Measurements from ENCODE around the gene PCED1B.

Gene PCED1B

GRCh38 chr12:47149146-47149545, 69.7 kb downstream of the PCED1B start:
- H3K4me3 ChIP-seq (ENCODE audit: low read depth, low read length) = no peak overlapping the region
- TF ChIP-seq, protein P1, sequence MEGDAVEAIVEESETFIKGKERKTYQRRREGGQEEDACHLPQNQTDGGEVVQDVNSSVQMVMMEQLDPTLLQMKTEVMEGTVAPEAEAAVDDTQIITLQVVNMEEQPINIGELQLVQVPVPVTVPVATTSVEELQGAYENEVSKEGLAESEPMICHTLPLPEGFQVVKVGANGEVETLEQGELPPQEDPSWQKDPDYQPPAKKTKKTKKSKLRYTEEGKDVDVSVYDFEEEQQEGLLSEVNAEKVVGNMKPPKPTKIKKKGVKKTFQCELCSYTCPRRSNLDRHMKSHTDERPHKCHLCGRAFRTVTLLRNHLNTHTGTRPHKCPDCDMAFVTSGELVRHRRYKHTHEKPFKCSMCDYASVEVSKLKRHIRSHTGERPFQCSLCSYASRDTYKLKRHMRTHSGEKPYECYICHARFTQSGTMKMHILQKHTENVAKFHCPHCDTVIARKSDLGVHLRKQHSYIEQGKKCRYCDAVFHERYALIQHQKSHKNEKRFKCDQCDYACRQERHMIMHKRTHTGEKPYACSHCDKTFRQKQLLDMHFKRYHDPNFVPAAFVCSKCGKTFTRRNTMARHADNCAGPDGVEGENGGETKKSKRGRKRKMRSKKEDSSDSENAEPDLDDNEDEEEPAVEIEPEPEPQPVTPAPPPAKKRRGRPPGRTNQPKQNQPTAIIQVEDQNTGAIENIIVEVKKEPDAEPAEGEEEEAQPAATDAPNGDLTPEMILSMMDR (IDR thresholded peaks at IDR 0.05; ENCODE audit: insufficient read depth, low read depth, low read length, missing control alignments) = no peak
- no peak for DNase-seq (ENCODE audit: low read depth)

DNA sequence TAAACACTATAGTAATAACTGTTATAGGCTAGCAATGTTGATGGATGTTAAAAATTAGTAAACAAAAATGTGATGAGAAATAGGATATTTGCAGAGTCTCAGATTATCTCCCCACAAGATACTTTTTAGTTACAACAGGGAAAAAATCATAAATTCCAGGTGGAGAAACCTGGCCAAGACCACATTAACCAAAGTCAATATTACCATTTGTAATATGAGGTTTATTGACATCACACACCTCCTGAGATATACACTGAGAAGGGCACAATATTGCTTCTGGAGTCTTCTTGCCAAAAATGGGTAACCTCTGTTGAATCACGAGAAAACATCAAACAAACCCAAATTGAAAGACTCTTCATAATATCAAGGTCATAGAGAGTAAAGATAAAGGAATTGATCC, 72.7 kb downstream of the PCED1B start:
- TF ChIP-seq, protein P1 (IDR thresholded peaks at IDR 0.05; ENCODE audit: insufficient read depth, low read depth, low read length, missing control alignments) = no peak
- DNase-seq (ENCODE audit: low read depth) = no peak
- no peak overlapping the region for H3K4me3 ChIP-seq (ENCODE audit: low read depth, low read length)

DNA sequence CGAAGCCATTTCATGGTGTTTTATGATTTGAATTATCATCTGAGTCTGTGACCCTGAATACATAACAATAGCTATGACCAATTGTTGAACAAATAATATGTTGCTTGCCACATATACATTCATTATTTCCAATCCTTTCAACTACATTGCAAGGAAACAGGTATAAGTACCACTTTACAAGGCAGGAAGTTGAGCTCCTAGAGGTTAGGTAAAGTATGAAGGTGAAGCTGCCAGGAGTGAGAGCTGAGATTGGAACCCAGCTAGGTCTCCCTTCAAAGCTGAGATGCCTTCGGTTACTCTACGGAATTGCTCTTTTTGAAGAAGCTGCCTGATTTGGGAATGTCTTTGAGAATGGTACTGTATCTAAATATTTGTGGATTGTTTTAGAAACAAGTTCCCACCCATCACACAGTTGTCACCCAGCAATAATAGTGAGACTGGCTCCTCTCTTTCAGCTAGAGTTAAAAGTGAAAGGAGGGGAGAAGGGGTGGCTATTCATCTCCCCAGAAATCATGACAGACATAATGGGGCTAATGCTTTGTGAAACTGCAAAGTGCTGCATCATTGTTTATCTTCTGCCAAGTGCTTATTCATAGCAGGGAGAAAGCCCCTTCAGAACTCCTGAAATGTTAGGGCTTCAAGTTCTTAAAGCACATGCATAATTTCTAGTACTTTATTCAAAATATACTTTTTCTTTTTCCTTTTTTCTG, 76.2 kb downstream of the PCED1B start:
- no peak overlapping the region for H3K4me3 ChIP-seq (ENCODE audit: low read depth, low read length)
- TF ChIP-seq, protein P1 (IDR thresholded peaks at IDR 0.05; ENCODE audit: insufficient read depth, low read depth, low read length, missing control alignments) = no peak
- DNase-seq (ENCODE audit: low read depth) = no peak

DNA sequence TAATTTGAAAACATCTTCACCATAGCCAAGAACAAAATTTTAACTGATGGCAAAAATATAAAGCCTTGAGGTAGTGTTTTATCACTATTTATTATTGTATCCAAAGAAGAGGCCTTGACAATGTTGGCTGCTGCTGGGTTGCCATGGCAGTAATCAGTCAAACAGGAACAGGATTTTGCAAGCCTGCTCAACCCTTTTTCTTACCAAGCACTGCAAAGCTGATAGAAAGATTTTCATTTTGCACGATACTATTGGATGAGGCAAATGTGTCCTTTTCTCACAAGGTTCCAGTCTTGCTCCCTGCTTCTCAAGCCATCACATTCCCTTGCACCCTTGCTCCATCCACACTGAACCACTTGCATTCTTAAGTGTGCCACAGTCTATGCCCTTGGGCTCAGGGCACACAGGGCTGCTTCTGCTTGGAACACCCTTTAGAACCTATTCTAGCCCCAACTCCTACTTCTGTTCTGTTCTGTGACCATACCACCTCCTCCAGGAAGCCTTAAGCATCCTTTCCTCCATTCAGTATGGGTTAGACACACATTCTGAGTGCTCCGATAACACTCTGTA, 76.8 kb downstream of the PCED1B start:
- no peak overlapping the region for H3K4me3 ChIP-seq (ENCODE audit: low read depth, low read length)
- TF ChIP-seq, protein P1 (IDR thresholded peaks at IDR 0.05; ENCODE audit: insufficient read depth, low read depth, low read length, missing control alignments) = no peak
- DNase-seq (ENCODE audit: low read depth) = no peak

- TF ChIP-seq, protein P1 (IDR thresholded peaks at IDR 0.05; ENCODE audit: insufficient read depth, low read depth, low read length, missing control alignments) = no peak
- DNase-seq (ENCODE audit: low read depth) = no peak
Observed at GRCh38 chr12:47158792-47159191, 79.4 kb downstream of the PCED1B start.

DNA sequence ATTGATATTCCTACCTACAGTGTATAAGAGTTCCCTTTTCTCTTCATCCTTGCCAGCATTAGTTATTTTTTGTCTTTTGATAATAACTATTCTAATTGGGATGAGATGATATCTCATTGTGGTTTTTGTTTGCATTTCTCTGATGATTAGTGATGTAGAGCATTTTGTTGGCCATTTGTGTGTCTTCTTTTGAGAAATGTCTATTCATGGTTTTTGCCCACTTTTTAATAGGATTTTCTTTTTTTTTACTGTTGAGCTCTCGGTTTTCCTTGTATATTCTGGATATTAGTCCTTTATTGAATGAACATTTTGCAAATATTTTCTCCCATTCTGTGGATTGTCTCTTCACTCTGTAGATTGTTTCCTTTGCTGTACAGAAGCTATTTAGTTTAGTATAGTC, 79.9 kb downstream of the PCED1B start:
- H3K4me3 ChIP-seq (ENCODE audit: low read depth, low read length) = no peak overlapping the region
- DNase-seq (ENCODE audit: low read depth) = no peak
- TF ChIP-seq, protein P1 (IDR thresholded peaks at IDR 0.05; ENCODE audit: insufficient read depth, low read depth, low read length, missing control alignments) = no peak

More at GRCh38 chr12:47158792-47159191, 79.4 kb downstream of the PCED1B start:
- H3K4me3 ChIP-seq (ENCODE audit: low read depth, low read length) = no peak overlapping the region
